ENCODE data around the gene MUC5B.
A peak's percentile ranks its signal among the peaks of the same experiment; 100 is the strongest.

- no peak for TF ChIP-seq CTCF (IDR thresholded peaks at IDR 0.05)
- TF ChIP-seq POLR2AphosphoS5 (IDR thresholded peaks at IDR 0.05), result peak; percentile 27 to 61 (median 45)
Observed at GRCh38 chr11:1262172-1263006, 39.5 kb downstream of the MUC5B start.
